ENCODE data around the gene GPATCH8. TPM values are rescaled to one million over a fixed set of nuclear protein-coding genes. Genes with fewer than 3 reads are reported as not detected.

The GPATCH8 gene
- total RNA-seq, 2 experiments from 2014 or later, result 76.0 to 76.9 TPM

DNA sequence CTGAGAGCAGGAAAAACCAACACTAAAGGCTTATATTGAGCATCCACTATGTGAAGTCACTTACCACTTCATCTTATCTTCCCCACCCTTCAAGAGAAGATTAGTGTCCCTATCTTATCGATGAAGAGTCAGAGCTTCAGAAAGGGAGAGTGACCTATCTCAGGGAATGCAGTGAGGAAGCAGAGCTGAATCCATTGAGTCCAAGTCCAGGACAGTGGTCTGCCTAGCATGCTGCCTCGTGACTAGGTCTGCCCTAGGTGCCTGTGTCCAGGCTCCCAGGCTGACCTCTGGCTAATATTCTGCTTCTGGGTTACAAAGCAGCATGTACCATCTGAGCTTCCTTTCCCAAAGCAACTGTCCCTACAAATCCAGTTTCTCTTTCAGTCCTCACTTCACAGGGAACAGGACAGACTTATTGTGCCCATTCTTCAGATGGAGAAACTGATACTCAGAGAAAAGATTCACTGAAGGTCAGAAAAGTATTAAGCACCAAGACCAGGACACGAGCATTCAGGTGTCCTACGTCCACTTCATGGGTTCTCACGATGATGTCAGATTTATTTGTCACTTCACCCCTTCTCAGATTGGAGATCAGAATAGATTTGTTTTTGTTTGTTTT is 40.8 kb upstream of the GPATCH8 start:
- no peak for TF ChIP-seq CTCF (IDR thresholded peaks at IDR 0.05)
- Histone ChIP-seq H3K4me1 (ENCODE audit: insufficient read depth, low read length) (no peaks in the 10 kb centered on the region), H3K27me3 (ENCODE audit: control insufficient read depth in 1 of 2, insufficient read depth in 2 of 2, low read length in 2 of 2) (peaks cover 2 to 17% of the 10 kb centered on the region in 2 experiments), H3K4me3 (ENCODE audit: low read length) (no peak overlapping the region), H3K27ac (ENCODE audit: low read depth in 1 of 2, low read length in 2 of 2) (no peak overlapping the region), H3K36me3 (ENCODE audit: insufficient read depth, low read length) (no peaks in the 10 kb centered on the region), H3K9me3 (ENCODE audit: control insufficient read depth in 1 of 2, insufficient read depth in 1 of 2, low read length in 2 of 2) (no peaks in the 10 kb centered on the region)
- H3K4me1 Mint-ChIP-seq (ENCODE audit: low read depth), result no peaks in the 10 kb centered on the region
- no peaks in the 10 kb centered on the region for H3K9me3 Mint-ChIP-seq
- no peak for ATAC-seq (ENCODE audit: poor library complexity)
- no peaks in the 10 kb centered on the region for H3K36me3 Mint-ChIP-seq (ENCODE audit: low read depth)
- no peak overlapping the region for H3K4me3 Mint-ChIP-seq
- peaks cover 58% of the 10 kb centered on the region for H3K27me3 Mint-ChIP-seq
- CTCF ChIA-PET, result no interaction called here
- H3K27ac Mint-ChIP-seq, result no peak overlapping the region
- intact Hi-C loops (cut with DNase I, micrococcal nuclease), result no loop called here
- POLR2A ChIA-PET, result interaction anchor here (0.7 kb wide), 1 partner anchor 334 kb away, joined by 3 read pairs; no protein-coding TSS in a partner anchor
- no peak for DNase-seq

- ATAC-seq (ENCODE audit: poor library complexity) (no peak), DNase-seq (no peak)
- intact Hi-C loops (cut with DNase I, micrococcal nuclease), result no loop called here
- no peaks in the 10 kb centered on the region for H3K36me3 Mint-ChIP-seq (ENCODE audit: low read depth)
- H3K27ac ChIP-seq (ENCODE audit: low read depth in 1 of 2, low read length in 2 of 2), result no peak overlapping the region
- CTCF ChIA-PET, result no interaction called here
- no peaks in the 10 kb centered on the region for H3K4me1 ChIP-seq (ENCODE audit: insufficient read depth, low read length)
- H3K4me3 ChIP-seq (ENCODE audit: low read length), result no peak overlapping the region
- H3K36me3 ChIP-seq (ENCODE audit: insufficient read depth, low read length), result no peaks in the 10 kb centered on the region
- POLR2A ChIA-PET, result no interaction called here
- TF ChIP-seq CTCF (IDR thresholded peaks at IDR 0.05), result no peak
- no peak overlapping the region for H3K27ac Mint-ChIP-seq
- peaks cover 0 to 13% of the 10 kb centered on the region in 2 experiments for H3K27me3 ChIP-seq (ENCODE audit: control insufficient read depth in 1 of 2, insufficient read depth in 2 of 2, low read length in 2 of 2)
- no peaks in the 10 kb centered on the region for H3K4me1 Mint-ChIP-seq (ENCODE audit: low read depth)
- H3K4me3 Mint-ChIP-seq, result no peak overlapping the region
- peaks cover 59% of the 10 kb centered on the region for H3K27me3 Mint-ChIP-seq
- H3K9me3 ChIP-seq (ENCODE audit: control insufficient read depth in 1 of 2, insufficient read depth in 1 of 2, low read length in 2 of 2), result no peaks in the 10 kb centered on the region
- no peaks in the 10 kb centered on the region for H3K9me3 Mint-ChIP-seq
These were observed 40.2 kb upstream of the GPATCH8 start for GRCh38 chr17:44543213-44543904.

DNA sequence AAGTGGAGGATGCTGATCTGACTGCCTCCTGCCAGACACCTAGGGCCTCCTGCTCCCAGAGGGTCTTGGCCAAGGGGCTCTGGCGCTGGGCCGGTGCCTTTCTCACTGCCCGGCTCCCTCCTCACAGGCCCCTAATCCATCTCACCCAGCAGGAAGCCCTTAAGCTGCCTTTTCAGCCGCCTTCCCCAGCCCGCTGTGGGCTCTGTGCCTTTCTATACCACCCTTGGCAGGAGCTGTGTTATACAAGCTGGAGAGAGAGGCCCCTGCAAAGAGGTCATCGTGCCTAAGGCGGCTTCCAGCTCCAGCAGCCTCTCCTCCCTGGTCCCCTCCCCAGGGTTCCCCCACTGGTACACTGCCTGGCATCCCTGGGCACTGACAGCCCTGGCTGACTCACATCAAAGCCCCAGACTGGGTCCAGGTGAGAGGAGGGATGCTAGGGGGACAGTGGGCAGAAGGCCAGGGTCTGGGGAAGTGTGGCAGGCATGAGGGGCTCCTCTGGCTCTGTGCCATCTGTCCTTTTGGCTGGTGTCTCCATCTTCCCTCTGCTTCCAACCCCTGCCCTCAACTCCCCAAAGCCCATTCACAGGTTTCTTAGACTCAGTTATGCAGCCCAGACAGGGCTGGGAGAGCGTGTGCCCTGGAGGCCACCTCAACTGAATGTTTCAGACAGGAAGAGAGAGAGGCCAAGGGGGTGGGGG is 38.8 kb upstream of the GPATCH8 start:
- H3K4me1 Mint-ChIP-seq (ENCODE audit: low read depth), result no peaks in the 10 kb centered on the region
- DNase-seq (no peak), ATAC-seq (ENCODE audit: poor library complexity) (no peak)
- peaks cover 0 to 6% of the 10 kb centered on the region in 2 experiments for H3K27me3 ChIP-seq (ENCODE audit: control insufficient read depth in 1 of 2, insufficient read depth in 2 of 2, low read length in 2 of 2)
- H3K27ac ChIP-seq (ENCODE audit: low read depth in 1 of 2, low read length in 2 of 2), result no peak overlapping the region
- no peaks in the 10 kb centered on the region for H3K36me3 ChIP-seq (ENCODE audit: insufficient read depth, low read length)
- H3K27me3 Mint-ChIP-seq, result peaks cover 58% of the 10 kb centered on the region
- H3K9me3 ChIP-seq (ENCODE audit: control insufficient read depth in 1 of 2, insufficient read depth in 1 of 2, low read length in 2 of 2), result no peaks in the 10 kb centered on the region
- POLR2A ChIA-PET, result no interaction called here
- no peak overlapping the region for H3K4me3 ChIP-seq (ENCODE audit: low read length)
- H3K27ac Mint-ChIP-seq, result no peak overlapping the region
- CTCF ChIA-PET, result no interaction called here
- no peak overlapping the region for H3K4me3 Mint-ChIP-seq
- TF ChIP-seq CTCF (IDR thresholded peaks at IDR 0.05), result no peak
- H3K36me3 Mint-ChIP-seq (ENCODE audit: low read depth), result no peaks in the 10 kb centered on the region
- H3K9me3 Mint-ChIP-seq, result no peaks in the 10 kb centered on the region
- H3K4me1 ChIP-seq (ENCODE audit: insufficient read depth, low read length), result no peaks in the 10 kb centered on the region
- intact Hi-C loops (cut with DNase I, micrococcal nuclease), result no loop called here
